Keratinocyte (primary cell): ENCODE measurements around the gene NLRP3. TPM values are rescaled to one million over a fixed set of nuclear protein-coding genes. Genes with fewer than 3 reads are reported as not detected.

Source experiments
- DNase-seq: peaks from one replicate; pipeline ENCODE4 v3.0.0-alpha.2; 2011; ENCODE audit warnings: low read depth, missing footprints, low spot score
- FAIRE-seq: peaks from 2 replicates; lab custom pipeline; 2011; peaks lifted over from hg19 to GRCh38; lab: Jason Lieb, UNC
- H2AFZ ChIP-seq: 2 replicates; pipeline ENCODE4 v1.6.0; 2012; ENCODE audit warnings: low read length, control low read depth, inconsistent platforms; ENCODE audit not compliant: control insufficient read depth
- H3K27ac ChIP-seq: 2 replicates; pipeline ENCODE4 v1.5.1; 2011; ENCODE audit warnings: low read length; ENCODE audit not compliant: control insufficient read depth, insufficient read depth
- H3K27me3 ChIP-seq: 3 replicates; pipeline ENCODE4 v1.6.0; 2011; ENCODE audit warnings: low read length; ENCODE audit not compliant: control insufficient read depth, insufficient read depth; ENCODE audit errors: extremely low read depth
- H3K36me3 ChIP-seq, 2 experiments: 2 replicates in 1 of 2; 3 replicates in 1 of 2; pipeline ENCODE4 v1.5.1; 2011; ENCODE audit warnings: low read length in 2 of 2, mild to moderate bottlenecking in 1 of 2; ENCODE audit not compliant: control insufficient read depth in 2 of 2, insufficient read depth in 2 of 2; ENCODE audit errors: extremely low read depth in 1 of 2
- H3K4me1 ChIP-seq: 3 replicates; pipeline ENCODE4 v1.5.1; 2011; ENCODE audit warnings: low read length; ENCODE audit not compliant: control insufficient read depth, insufficient read depth; ENCODE audit errors: extremely low read depth
- H3K4me2 ChIP-seq: 3 replicates; pipeline ENCODE4 v1.6.0; 2011; ENCODE audit warnings: low read depth, low read length; ENCODE audit not compliant: control insufficient read depth, insufficient read depth; ENCODE audit errors: extremely low read depth
- H3K4me3 ChIP-seq, 3 experiments: fragments of 200-600 bp in 1 of 3; sonication (generic) in 1 of 3; 2 replicates in 2 of 3; 3 replicates in 1 of 3; pipeline ENCODE4 v1.5.1; 2011 to 2016; ENCODE audit warnings: low read length in 3 of 3, mild to moderate bottlenecking in 3 of 3, control low read depth in 2 of 3, inconsistent platforms in 1 of 3, low read depth in 1 of 3, mixed read lengths in 1 of 3, mixed run types in 1 of 3, moderate library complexity in 1 of 3; ENCODE audit not compliant: control insufficient read depth in 2 of 3, insufficient read depth in 2 of 3; ENCODE audit errors: extremely low read depth in 1 of 3
- H3K79me2 ChIP-seq: 2 replicates; pipeline ENCODE4 v1.6.0; 2012; ENCODE audit warnings: low read length; ENCODE audit not compliant: control insufficient read depth, insufficient read depth
- H3K9ac ChIP-seq: 3 replicates; pipeline ENCODE4 v1.6.0; 2011; ENCODE audit warnings: low read length; ENCODE audit not compliant: control insufficient read depth, insufficient read depth; ENCODE audit errors: extremely low read depth
- H3K9me1 ChIP-seq: 3 replicates; pipeline ENCODE4 v1.6.0; 2011; ENCODE audit warnings: low read length; ENCODE audit not compliant: control insufficient read depth, insufficient read depth; ENCODE audit errors: extremely low read depth
- H3K9me3 ChIP-seq: 2 replicates; pipeline ENCODE4 v1.5.1; 2012; ENCODE audit warnings: low read depth, low read length; ENCODE audit not compliant: control insufficient read depth
- H4K20me1 ChIP-seq: 3 replicates; pipeline ENCODE4 v1.6.0; 2011; ENCODE audit warnings: low read length; ENCODE audit not compliant: control insufficient read depth, insufficient read depth; ENCODE audit errors: extremely low read depth
- CTCF ChIP-seq, 3 experiments: IDR thresholded peaks in 1 of 3; conservative IDR thresholded peaks in 1 of 3; optimal IDR thresholded peaks in 1 of 3; 2 replicates in 2 of 3; 3 replicates in 1 of 3; pipeline versions ENCODE3 to v1.5.1; 2011; ENCODE audit warnings: low read length in 3 of 3, mild to moderate bottlenecking in 3 of 3, moderate library complexity in 2 of 3, control low read depth in 1 of 3, inconsistent platforms in 1 of 3; ENCODE audit not compliant: insufficient read depth in 2 of 3; ENCODE audit errors: extremely low read depth in 1 of 3
- EZH2 ChIP-seq: IDR thresholded peaks from one replicate; pipeline ENCODE4 v1.6.1; 2012; ENCODE audit warnings: inconsistent platforms, mild to moderate bottlenecking, low read length, moderate library complexity
- dilution Hi-C: fragments of 300-500 bp; cut with MboI; formaldehyde crosslinking; loops from one replicate; pipeline ENCODE4 v1.7.0; 2020; ENCODE audit warnings: low sequenced_read_pairs; ENCODE audit not compliant: extremely low pct_ligation_motif_present
- polyA plus RNA-seq, 5 experiments: library from polyadenylated mRNA; depleted of rRNA in 3 of 5; stranded (reverse) in 3 of 5; stranded (forward) in 1 of 5; unstranded in 1 of 5; fragments of >200 nt; gene quantifications; 1 replicate in 1 of 5; 2 replicates in 3 of 5; 3 replicates in 1 of 5; pipeline versions ENCODE4 v1.2.1 to v1.2.3, GENCODE V29; 2011 to 2012; ENCODE audit warnings: missing spikeins in 2 of 5, low read depth in 1 of 5, low replicate concordance in 1 of 5

Gene NLRP3
- polyA plus RNA-seq, 1 donor (not counting 4 experiments of a cell fraction or from before 2014, with no cell fraction given) = 0.03 TPM

GRCh38 chr1:247465796-247466195, 49.8 kb downstream of the NLRP3 start:
- no peaks in the 10 kb centered on the region for H3K27me3 ChIP-seq
- no peaks in the 10 kb centered on the region for H3K9me3 ChIP-seq
- H3K27ac ChIP-seq = no peak overlapping the region
- no peaks in the 10 kb centered on the region for H3K79me2 ChIP-seq
- DNase-seq = no peak
- no peaks in the 10 kb centered on the region for H3K4me1 ChIP-seq
- no peak for FAIRE-seq
- no peak for TF ChIP-seq EZH2
- no peak for TF ChIP-seq CTCF (optimal IDR thresholded peaks at IDR 0.05 in 1 of 3, IDR thresholded peaks at IDR 0.05 in 1 of 3, conservative IDR thresholded peaks at IDR 0.05 in 1 of 3; ENCODE audit: extremely low read depth in 1 of 3, insufficient read depth in 2 of 3, low read length in 3 of 3)
- no peaks in the 10 kb centered on the region for H3K36me3 ChIP-seq
- no peak overlapping the region for H2AFZ ChIP-seq
- dilution Hi-C loops = no loop called here
- no peak overlapping the region for H3K9ac ChIP-seq
- H3K4me3 ChIP-seq = no peak overlapping the region
- H4K20me1 ChIP-seq = no peaks in the 10 kb centered on the region
- H3K9me1 ChIP-seq = no peaks in the 10 kb centered on the region
- H3K4me2 ChIP-seq = no peak overlapping the region

- Histone ChIP-seq H2AFZ (no peak overlapping the region), H3K4me2 (no peak overlapping the region), H3K27ac (no peak overlapping the region), H3K27me3 (no peaks in the 10 kb centered on the region), H3K4me1 (no peaks in the 10 kb centered on the region), H3K9ac (no peak overlapping the region), H3K9me1 (no peaks in the 10 kb centered on the region), H3K9me3 (no peaks in the 10 kb centered on the region), H3K36me3 (no peaks in the 10 kb centered on the region), H3K4me3 (no peak overlapping the region), H4K20me1 (no peaks in the 10 kb centered on the region), H3K79me2 (no peaks in the 10 kb centered on the region)
- no peak for FAIRE-seq
- dilution Hi-C loops = no loop called here
- DNase-seq = no peak
- TF ChIP-seq CTCF (optimal IDR thresholded peaks at IDR 0.05 in 1 of 3, IDR thresholded peaks at IDR 0.05 in 1 of 3, conservative IDR thresholded peaks at IDR 0.05 in 1 of 3; ENCODE audit: extremely low read depth in 1 of 3, insufficient read depth in 2 of 3, low read length in 3 of 3) (no peak), EZH2 (no peak)
These were observed 51.2 kb downstream of the NLRP3 start for GRCh38 chr1:247467129-247467528.
